Liver (tissue), 3 donors: ENCODE results near the gene PRSS33.

Source experiments
- CTCF ChIP-seq: fragments of 150-350 bp; IDR thresholded peaks from 2 replicates; pipeline ENCODE4 v1.5.1; 2017; ENCODE audit warnings: improper control_type of control experiment, low read depth, low read length; ENCODE audit not compliant: missing input control
- MAX ChIP-seq: IDR thresholded peaks from 2 replicates; pipeline ENCODE4 v1.6.1; 2016; ENCODE audit warnings: antibody characterized with exemption
- RAD21 ChIP-seq, 2 donors: IDR thresholded peaks; 2 replicates each; pipeline ENCODE4 v1.6.1; 2016; ENCODE audit warnings: antibody characterized with exemption in 2 of 2, mild to moderate bottlenecking in 2 of 2
- RXRA ChIP-seq, 2 donors: IDR thresholded peaks; 2 replicates each; pipeline ENCODE4 v1.6.1; 2017 to 2018; ENCODE audit warnings: antibody characterized with exemption in 2 of 2, mild to moderate bottlenecking in 1 of 2
- YY1 ChIP-seq: IDR thresholded peaks from 2 replicates; pipeline ENCODE4 v1.6.1; 2016; ENCODE audit warnings: antibody characterized with exemption, mild to moderate bottlenecking
- donor health status: healthy.
- donor health status: healthy.

DNA sequence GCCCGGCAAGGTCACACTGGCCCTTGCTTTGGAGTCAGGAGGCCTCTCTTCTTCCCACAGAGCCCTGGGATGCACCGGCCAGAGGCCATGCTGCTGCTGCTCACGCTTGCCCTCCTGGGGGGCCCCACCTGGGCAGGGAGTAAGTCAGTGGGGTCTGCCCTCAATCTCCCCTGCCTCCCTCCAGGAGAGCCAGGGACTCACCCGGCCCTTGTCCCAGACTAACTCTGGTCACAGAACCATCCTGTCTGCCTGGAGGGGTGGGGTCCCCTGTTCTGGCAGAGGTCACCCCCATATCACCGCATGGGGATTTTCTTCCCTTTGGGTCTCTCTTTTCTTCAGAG is 43.0 kb upstream of the PRSS33 start:
- TF ChIP-seq CTCF, result no peak
- TF ChIP-seq YY1, result no peak
- TF ChIP-seq MAX, result no peak
- no peak for TF ChIP-seq RAD21 (IDR thresholded peaks at IDR 0.05)
- no peak for TF ChIP-seq RXRA (IDR thresholded peaks at IDR 0.05)
